Activated CD4-positive, alpha-beta T cell treated with anti-CD3 and anti-CD28 coated beads, Interleukin-2, amount 10 ng/mL, durations not matched to agents 7 days and 5 days (primary cell): ENCODE measurements around the gene GALNT17. TPM values are rescaled to one million over a fixed set of nuclear protein-coding genes. Genes with fewer than 3 reads are reported as not detected.

Experiments
- CTCF ChIA-PET: fragments of 350-600 bp; sonication (Branson Sonifier 250); formaldehyde crosslinking; loops from one replicate; lab custom pipeline; 2021; ENCODE audit warnings: antibody characterized with exemption; lab: Charles Lee
- POLR2A ChIA-PET: fragments of 350-600 bp; sonication (Branson Sonifier 250); formaldehyde crosslinking; loops from one replicate; lab custom pipeline; 2021; ENCODE audit warnings: antibody characterized with exemption; lab: Charles Lee
- DNase-seq: peaks from one replicate; pipeline ENCODE4 v3.0.0-alpha.2; 2020
- H3K27ac Mint-ChIP-seq: one replicate; pipeline ENCODE4 v1.8.0; 2021; ENCODE audit warnings: mild to moderate bottlenecking, moderate library complexity, mixed read lengths
- H3K27me3 Mint-ChIP-seq: one replicate; pipeline ENCODE4 v1.8.0; 2021; ENCODE audit warnings: mixed read lengths
- H3K36me3 Mint-ChIP-seq: one replicate; pipeline ENCODE4 v1.8.0; 2021; ENCODE audit warnings: low read depth, mixed read lengths
- H3K4me1 Mint-ChIP-seq: one replicate; pipeline ENCODE4 v1.8.0; 2021; ENCODE audit warnings: mixed read lengths
- H3K4me3 Mint-ChIP-seq: one replicate; pipeline ENCODE4 v1.8.0; 2021; ENCODE audit warnings: mild to moderate bottlenecking, moderate library complexity, mixed read lengths
- H3K9me3 Mint-ChIP-seq: one replicate; pipeline ENCODE4 v1.8.0; 2021; ENCODE audit warnings: mixed read lengths
- total RNA-seq, 2 experiments: library from RNA; stranded (reverse); gene quantifications; one replicate each; pipeline ENCODE4 v1.2.3, GENCODE V29; 2021

The GALNT17 gene
- total RNA-seq, 2 experiments from 2014 or later, result not detected

DNA sequence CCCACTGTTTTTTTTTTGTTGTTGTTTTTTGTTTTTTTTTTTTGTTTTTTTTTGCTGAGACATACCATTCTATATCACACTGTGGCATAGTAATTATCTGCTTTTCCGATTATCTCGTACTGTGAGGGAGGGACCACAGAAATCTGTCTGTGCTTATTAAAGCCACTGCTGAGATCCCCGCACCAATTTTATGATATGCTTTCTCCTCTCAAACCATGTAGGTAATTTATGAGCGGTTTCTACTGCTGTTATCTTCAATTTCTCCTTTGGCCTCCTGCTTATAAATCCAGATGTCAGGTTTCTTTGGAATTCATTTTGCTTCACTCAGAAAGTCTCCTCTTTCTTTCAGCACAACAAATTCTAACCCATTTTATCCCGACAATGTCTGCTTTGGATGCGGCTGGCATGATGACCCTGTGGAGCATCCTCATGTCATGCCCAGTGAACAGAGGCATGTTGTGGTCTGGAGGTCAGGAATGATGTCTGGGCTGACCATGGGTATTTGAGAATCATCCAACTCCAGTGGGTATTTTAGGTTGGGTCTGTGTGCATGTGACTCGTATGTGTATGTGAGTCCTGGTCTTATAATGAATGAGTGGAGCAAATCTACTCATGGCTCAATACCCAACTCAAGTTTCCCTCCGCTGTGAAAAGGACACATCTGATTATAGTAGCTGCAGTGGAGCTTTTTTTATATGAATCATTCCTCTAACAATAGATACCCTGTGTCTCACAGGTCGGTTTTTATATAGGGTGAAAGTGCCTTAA is 213.4 kb downstream of the GALNT17 start:
- Mint-ChIP-seq H3K4me1 (no peaks in the 10 kb centered on the region), H3K27me3 (no peaks in the 10 kb centered on the region), H3K27ac (no peak overlapping the region), H3K36me3 (no peaks in the 10 kb centered on the region), H3K9me3 (peaks cover 27% of the 10 kb centered on the region), H3K4me3 (no peak overlapping the region)
- ChIA-PET CTCF (no interaction called here), POLR2A (no interaction called here)
- no peak for DNase-seq

DNA sequence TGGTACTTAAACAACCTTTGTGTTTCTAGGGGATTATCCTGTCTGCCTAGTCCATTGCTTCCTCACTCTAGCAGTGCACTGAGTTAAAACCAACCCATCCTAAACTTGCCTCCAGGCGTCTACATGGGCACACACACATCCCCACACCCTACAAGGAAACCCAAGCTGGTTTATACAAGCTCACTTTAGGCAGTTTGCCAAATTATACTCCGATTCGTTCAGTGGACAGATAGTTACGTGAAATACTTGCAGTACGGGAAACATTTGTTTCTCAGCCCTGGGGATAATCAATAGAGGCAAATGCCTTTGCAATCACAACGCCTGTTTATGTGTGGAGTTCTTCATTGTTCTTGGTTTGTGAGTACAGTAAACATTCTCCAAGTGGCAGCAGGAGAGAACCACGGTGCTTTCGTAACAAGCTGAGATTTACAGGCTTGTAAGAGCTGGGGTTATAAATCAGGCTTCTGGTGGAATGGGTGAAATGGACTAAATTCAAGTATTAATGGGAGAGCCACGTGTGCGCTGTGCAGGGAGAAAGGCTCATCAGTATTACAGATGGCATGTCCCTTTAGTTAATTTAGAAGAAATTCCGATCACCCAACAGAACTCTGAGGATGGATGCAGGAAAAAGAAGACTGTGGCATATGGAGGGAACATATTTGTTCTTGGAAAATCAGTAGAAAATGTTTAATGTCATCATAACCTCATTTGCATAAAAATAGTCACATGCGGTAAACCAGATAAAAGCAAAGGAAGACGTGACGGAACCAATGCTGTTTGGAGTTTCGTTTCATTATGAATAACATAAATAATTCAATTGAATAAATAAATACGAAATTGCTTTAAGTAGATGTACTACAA is 217.1 kb downstream of the GALNT17 start:
- H3K9me3 Mint-ChIP-seq, result peaks cover 31% of the 10 kb centered on the region
- H3K36me3 Mint-ChIP-seq, result no peaks in the 10 kb centered on the region
- no peak overlapping the region for H3K27ac Mint-ChIP-seq
- no peaks in the 10 kb centered on the region for H3K4me1 Mint-ChIP-seq
- CTCF ChIA-PET, result no interaction called here
- POLR2A ChIA-PET, result no interaction called here
- no peak for DNase-seq
- no peak overlapping the region for H3K4me3 Mint-ChIP-seq
- H3K27me3 Mint-ChIP-seq, result no peaks in the 10 kb centered on the region

DNA sequence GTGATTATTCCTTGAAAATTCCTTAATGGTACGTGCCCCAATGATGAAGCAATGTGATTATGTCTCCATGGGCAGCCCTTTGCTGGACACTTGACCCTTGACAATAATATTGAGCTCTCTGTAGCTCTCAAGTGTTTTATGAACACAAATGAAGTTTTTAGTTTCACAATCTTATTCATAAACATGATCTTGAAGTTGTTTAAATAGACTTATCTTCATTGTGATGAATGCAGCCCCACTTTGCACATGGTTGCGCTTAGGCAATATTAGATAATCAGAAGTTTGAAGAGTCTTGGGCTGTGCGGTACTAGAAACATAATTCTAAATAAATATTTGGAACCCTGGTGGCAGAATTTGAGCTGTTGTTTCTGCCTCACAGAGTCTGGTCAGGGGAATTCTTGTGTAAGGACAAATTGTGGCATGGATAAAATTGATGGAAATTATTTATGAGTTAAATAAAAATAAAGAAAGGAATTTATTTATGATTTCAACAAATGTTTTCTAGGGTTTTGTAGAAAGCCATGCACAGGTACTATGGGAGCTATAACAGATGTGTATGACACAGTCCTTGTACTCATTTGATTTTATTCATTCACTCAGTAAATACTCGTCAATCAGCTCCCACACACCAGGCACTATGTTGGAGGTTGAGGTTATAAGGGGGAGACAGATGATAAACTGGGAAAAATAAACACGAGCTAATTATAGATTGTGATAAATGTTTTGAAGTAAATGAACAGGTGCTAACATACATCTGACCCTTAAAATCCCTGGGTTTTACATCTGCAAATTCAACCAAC is 217.9 kb downstream of the GALNT17 start:
- Mint-ChIP-seq H3K4me3 (no peak overlapping the region), H3K27me3 (no peaks in the 10 kb centered on the region), H3K4me1 (no peaks in the 10 kb centered on the region), H3K36me3 (no peaks in the 10 kb centered on the region), H3K27ac (no peak overlapping the region), H3K9me3 (peaks cover 29% of the 10 kb centered on the region)
- no peak for DNase-seq
- POLR2A ChIA-PET, result no interaction called here
- CTCF ChIA-PET, result no interaction called here

DNA sequence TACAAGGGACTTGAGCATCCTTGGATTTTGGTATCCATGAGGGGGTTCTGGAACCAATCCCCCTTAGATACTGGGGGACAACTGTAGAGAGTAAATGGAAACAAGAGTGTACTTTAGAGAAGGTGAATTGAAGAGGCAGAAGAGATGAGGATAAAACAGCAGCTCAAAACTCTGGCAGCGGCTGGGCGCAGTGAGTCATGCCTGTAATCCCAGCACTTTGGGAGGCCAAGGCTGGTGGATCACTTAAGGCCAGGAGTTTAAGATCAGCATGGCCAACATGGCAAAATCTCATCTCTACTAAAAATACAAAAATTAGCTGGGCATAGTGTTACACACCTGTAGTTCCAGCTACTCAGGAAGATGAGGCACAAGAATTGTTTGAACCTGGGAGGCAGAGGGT is 218.7 kb downstream of the GALNT17 start:
- H3K36me3 Mint-ChIP-seq, result no peaks in the 10 kb centered on the region
- peaks cover 23% of the 10 kb centered on the region for H3K9me3 Mint-ChIP-seq
- ChIA-PET CTCF (no interaction called here), POLR2A (no interaction called here)
- no peak overlapping the region for H3K4me3 Mint-ChIP-seq
- DNase-seq, result no peak
- no peaks in the 10 kb centered on the region for H3K4me1 Mint-ChIP-seq
- no peaks in the 10 kb centered on the region for H3K27me3 Mint-ChIP-seq
- no peak overlapping the region for H3K27ac Mint-ChIP-seq

DNA sequence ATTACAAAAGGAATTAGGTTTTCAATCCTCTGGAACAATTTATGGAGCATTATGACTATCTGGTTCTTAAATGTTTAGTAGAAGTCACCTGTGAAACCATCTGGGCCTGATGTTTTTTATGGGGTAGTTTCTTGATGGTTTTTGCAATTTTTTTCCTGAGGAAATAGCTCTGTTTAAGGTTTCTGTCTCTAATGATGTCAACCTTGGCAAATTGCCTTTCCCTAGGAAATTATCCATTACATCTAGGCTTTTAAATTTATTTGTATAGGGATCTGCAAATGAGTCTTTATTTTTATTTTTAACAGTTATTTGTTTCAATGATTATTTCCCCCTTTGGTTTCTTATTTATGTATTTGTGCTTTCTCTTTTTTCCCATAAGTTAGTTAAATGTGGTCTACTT is 222.8 kb downstream of the GALNT17 start:
- Mint-ChIP-seq H3K4me1 (no peaks in the 10 kb centered on the region), H3K9me3 (peaks cover 31% of the 10 kb centered on the region), H3K27ac (no peak overlapping the region), H3K4me3 (no peak overlapping the region), H3K27me3 (no peaks in the 10 kb centered on the region), H3K36me3 (no peaks in the 10 kb centered on the region)
- ChIA-PET CTCF (no interaction called here), POLR2A (no interaction called here)
- DNase-seq, result no peak

DNA sequence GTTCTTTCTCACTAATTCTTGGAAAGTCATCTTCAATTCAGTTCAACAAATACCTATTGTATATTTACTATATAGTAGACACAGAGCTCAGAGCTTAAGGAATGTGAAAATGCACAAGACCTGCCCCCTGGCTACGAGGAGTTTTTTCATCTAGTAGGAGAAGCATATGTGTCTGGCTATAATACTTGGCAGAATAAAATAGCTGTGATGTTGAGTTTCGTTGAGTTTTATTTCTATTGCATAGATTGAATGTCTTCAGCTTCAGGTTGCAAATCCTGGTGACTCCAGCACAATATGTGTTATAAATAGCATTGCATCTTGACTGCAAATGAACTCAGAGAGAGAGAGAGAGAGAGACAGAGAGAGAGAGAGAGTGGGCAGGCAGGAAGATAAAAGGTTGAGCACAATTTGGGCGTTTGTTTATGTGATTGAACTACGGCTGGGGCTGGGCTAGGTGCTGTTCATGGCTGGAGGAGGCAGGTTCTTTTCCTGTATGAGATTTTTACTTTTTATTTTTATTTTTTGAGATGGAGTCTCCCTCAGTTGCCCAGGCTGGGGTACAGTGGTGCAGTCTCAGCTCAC is 229.6 kb downstream of the GALNT17 start:
- ChIA-PET CTCF (no interaction called here), POLR2A (no interaction called here)
- H3K27me3 Mint-ChIP-seq, result no peaks in the 10 kb centered on the region
- no peaks in the 10 kb centered on the region for H3K36me3 Mint-ChIP-seq
- H3K4me3 Mint-ChIP-seq, result no peak overlapping the region
- no peak for DNase-seq
- peaks cover 48% of the 10 kb centered on the region for H3K9me3 Mint-ChIP-seq
- no peaks in the 10 kb centered on the region for H3K4me1 Mint-ChIP-seq
- no peak overlapping the region for H3K27ac Mint-ChIP-seq

DNA sequence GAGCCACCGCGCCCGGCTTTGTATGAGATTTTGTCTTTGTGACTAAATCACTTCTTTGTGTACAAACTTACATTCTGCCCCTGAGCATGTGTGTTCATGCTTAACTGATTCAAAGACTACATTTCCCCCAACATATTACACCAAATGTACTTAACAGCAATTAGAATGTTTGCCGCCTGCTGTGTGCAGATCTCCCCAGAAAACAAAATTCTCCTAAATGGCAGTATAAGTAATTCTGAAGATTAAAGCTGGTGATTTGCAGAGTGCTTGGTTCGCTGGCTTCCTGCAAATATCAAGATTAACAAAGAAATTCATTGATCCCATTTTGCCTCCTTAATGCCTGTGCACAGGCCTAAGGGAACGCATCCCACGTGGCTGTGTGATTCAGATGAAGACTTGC is 230.3 kb downstream of the GALNT17 start:
- Mint-ChIP-seq H3K4me1 (no peaks in the 10 kb centered on the region), H3K27ac (no peak overlapping the region), H3K4me3 (no peak overlapping the region), H3K36me3 (no peaks in the 10 kb centered on the region), H3K9me3 (peaks cover 46% of the 10 kb centered on the region), H3K27me3 (no peaks in the 10 kb centered on the region)
- ChIA-PET POLR2A (no interaction called here), CTCF (no interaction called here)
- no peak for DNase-seq

DNA sequence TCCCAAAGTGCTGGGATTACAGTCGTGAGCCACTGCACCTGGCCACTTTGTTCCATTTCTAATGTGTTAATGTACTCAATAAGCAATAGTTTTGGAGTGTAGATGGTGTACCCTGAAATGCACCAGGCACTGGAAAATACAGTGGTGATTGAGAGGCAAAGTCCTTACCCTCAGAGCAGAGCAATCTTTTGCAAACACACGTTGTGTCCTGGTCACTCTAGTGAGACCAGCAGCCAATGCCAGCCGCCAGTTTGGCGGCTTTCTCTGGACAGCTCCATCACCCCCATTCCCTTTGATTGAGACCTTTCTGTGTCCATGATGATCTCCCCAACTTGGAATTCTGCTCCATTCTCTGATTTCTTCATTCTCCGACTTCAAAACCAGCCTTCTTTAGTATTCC is 231.3 kb downstream of the GALNT17 start:
- no peak overlapping the region for H3K27ac Mint-ChIP-seq
- H3K4me3 Mint-ChIP-seq, result no peak overlapping the region
- ChIA-PET CTCF (no interaction called here), POLR2A (no interaction called here)
- H3K9me3 Mint-ChIP-seq, result peaks cover 38% of the 10 kb centered on the region
- no peaks in the 10 kb centered on the region for H3K4me1 Mint-ChIP-seq
- no peaks in the 10 kb centered on the region for H3K36me3 Mint-ChIP-seq
- no peaks in the 10 kb centered on the region for H3K27me3 Mint-ChIP-seq
- DNase-seq, result no peak

DNA sequence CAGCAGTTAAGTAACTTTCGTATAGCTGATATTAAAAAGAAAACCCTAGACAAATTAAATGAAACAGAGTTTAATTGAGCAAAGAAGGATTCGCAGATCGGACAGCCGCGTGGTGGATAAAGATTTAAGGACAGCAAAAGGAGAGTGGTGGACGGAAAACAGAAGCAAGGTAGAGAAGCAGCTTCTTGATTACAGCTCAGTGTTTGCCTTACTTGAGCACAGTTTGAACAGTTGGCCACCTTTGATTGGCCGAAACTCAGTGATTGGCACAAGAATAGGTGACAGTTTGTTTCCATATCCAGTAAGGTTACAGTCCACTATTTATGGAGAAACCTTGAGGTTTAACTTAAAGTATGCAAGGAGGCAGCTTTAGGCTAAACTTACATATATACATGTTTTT is 231.7 kb downstream of the GALNT17 start:
- no peak for DNase-seq
- Mint-ChIP-seq H3K27me3 (no peaks in the 10 kb centered on the region), H3K9me3 (peaks cover 39% of the 10 kb centered on the region), H3K4me3 (no peak overlapping the region), H3K36me3 (no peaks in the 10 kb centered on the region), H3K27ac (no peak overlapping the region), H3K4me1 (no peaks in the 10 kb centered on the region)
- ChIA-PET CTCF (no interaction called here), POLR2A (no interaction called here)

DNA sequence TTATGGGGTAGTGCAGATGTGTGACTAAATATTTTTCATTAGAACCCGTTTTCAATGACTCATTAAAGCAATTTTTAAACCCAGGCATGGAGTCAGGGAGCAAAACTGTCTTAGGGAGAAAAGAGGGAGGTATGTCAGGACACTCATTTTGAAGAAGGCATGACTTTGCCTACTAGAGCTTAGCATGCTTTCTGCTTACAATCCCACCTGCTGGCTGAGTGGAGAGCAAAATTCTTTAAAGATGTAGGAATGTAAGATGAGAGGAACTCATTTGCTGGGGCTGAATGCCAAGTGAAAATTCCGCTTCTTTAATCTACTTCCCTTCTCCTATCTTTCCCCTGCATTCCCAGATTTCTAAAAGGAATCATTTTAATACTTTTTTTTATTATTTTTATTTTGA is 232.6 kb downstream of the GALNT17 start:
- H3K36me3 Mint-ChIP-seq, result no peaks in the 10 kb centered on the region
- no peak for DNase-seq
- POLR2A ChIA-PET, result no interaction called here
- no peak overlapping the region for H3K4me3 Mint-ChIP-seq
- peaks cover 41% of the 10 kb centered on the region for H3K9me3 Mint-ChIP-seq
- H3K27me3 Mint-ChIP-seq, result no peaks in the 10 kb centered on the region
- H3K4me1 Mint-ChIP-seq, result no peaks in the 10 kb centered on the region
- no peak overlapping the region for H3K27ac Mint-ChIP-seq
- CTCF ChIA-PET, result no interaction called here

DNA sequence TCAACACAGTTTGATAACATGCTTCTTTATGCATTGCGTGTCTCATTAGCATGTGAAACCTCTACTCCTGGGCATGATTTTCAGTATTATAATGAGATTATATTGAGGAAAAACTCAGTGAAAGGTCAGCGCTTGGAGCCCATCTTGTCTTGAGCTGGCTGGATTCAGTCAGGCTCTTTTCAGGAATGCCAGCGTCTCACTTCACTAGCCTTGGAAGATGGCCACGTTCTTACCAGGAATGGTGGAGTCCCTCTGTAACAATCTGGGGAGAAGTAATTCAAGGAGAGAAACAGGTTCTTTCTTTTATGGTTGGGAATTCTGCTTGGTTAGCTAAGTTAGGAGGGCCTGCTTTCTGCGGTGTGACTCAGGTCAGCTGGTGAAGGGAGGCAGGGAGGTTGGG is 241.0 kb downstream of the GALNT17 start:
- Mint-ChIP-seq H3K27me3 (no peaks in the 10 kb centered on the region), H3K4me1 (no peaks in the 10 kb centered on the region), H3K36me3 (no peaks in the 10 kb centered on the region), H3K4me3 (no peak overlapping the region), H3K9me3 (peaks cover 34% of the 10 kb centered on the region), H3K27ac (no peak overlapping the region)
- ChIA-PET CTCF (no interaction called here), POLR2A (no interaction called here)
- no peak for DNase-seq

DNA sequence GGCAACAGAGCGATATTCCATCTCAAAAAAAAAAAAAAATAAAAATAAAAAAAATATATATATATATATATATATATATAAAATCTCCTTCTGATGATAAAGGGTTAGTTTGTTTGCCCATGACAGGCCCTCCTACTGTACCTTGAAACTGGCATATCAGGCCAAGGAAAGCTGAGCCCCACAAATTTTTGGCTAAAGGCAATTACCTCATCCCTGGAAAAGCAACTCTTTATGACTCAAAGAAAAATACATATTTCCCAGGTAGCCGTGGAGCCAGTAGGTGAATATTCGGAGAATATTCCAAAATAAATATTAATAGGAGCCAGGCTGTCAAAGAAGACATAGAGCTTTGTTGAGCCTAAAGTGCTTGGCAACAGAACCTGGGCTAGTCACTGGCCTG is 245.1 kb downstream of the GALNT17 start:
- no peak for DNase-seq
- POLR2A ChIA-PET, result no interaction called here
- CTCF ChIA-PET, result no interaction called here
- H3K4me1 Mint-ChIP-seq, result no peaks in the 10 kb centered on the region
- H3K4me3 Mint-ChIP-seq, result no peak overlapping the region
- no peaks in the 10 kb centered on the region for H3K27me3 Mint-ChIP-seq
- H3K9me3 Mint-ChIP-seq, result peaks cover 40% of the 10 kb centered on the region
- H3K36me3 Mint-ChIP-seq, result peaks cover 1% of the 10 kb centered on the region
- no peak overlapping the region for H3K27ac Mint-ChIP-seq
